Measurements from ENCODE around the gene WDR86.

WDR86 gene

DNA sequence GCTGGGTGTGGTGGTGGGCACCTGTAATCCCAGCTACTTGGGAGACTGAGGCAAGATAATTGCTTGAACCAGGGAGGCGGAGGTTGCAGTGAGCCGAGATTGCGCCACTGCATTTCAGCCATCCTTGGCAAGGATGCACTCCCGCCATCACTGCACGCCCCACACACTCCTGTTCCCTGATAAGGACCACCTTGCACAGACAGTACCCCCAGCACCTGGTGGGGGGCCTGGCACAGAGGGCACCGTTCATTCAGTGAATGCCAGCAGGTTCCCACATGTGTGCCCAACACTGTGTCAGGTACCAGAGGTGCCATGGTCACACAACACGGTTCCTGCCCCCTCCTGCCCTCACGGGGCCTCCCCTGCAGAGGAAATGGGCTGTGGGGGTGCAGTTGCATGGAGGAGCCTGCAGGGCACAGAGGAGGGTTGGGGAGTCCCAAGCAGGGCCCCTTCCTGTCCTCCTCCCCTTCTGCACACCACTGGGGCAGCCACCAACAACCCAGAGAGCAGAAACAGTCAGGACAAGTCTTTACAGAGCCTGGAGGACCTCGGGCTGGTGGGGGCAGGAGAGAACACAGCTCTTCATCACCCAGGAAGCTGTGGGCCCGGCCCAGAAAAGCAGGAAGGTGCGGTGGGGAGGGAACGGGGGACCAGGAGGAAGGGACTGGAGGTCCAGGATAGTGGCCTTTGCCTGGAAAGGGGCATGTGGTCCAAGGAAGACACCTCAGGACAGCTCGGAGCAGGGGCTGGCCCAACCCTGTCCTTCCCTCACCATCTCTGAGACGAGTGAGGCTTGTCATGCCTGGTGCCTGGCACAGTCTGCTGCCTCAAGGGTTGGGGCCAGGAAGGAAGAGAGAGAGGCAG, 23.1 kb upstream of the WDR86 start:
- TF ChIP-seq, protein P1, sequence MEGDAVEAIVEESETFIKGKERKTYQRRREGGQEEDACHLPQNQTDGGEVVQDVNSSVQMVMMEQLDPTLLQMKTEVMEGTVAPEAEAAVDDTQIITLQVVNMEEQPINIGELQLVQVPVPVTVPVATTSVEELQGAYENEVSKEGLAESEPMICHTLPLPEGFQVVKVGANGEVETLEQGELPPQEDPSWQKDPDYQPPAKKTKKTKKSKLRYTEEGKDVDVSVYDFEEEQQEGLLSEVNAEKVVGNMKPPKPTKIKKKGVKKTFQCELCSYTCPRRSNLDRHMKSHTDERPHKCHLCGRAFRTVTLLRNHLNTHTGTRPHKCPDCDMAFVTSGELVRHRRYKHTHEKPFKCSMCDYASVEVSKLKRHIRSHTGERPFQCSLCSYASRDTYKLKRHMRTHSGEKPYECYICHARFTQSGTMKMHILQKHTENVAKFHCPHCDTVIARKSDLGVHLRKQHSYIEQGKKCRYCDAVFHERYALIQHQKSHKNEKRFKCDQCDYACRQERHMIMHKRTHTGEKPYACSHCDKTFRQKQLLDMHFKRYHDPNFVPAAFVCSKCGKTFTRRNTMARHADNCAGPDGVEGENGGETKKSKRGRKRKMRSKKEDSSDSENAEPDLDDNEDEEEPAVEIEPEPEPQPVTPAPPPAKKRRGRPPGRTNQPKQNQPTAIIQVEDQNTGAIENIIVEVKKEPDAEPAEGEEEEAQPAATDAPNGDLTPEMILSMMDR (IDR thresholded peaks at IDR 0.05; ENCODE audit: control extremely low read depth, extremely low read depth, low read depth, missing control alignments): no peak
- ChIA-PET POLR2A (no interaction called here), CTCF (interaction anchor here (1.5 kb wide), 2 partner anchors 15 to 26 kb away, joined by 3 to 6 read pairs; no protein-coding TSS in a partner anchor)
- peak; percentile 71 for DNase-seq (ENCODE audit: extremely low spot score)

DNA sequence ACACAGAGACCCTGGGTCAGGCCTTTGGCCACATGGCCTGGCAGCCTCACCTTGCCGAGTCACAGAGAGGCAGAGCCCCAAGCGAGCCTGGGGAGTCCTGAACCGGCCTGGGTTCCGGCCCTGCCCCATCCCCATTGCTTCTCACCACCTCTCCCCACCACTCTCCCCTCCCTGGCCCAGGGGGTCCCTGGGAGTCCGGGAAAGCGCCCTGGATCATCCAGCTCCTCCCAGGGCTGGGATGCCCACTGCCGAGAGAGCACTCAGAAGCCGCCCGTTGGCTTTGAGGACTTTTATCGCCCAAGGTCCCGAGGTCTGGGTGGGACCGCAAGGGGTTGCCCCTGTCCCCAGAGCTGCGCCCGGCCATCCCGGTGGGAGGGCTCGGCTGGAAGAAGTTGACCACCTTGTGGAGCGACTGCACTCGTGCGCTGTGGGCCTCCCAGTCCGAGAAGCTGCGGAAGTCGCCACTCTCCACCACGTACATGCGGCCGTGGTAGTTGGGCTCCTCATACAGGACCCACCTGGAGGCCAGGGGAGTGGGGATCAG, 22.0 kb upstream of the WDR86 start:
- no peak for DNase-seq (ENCODE audit: extremely low spot score)
- ChIA-PET CTCF (interaction anchor here (1.5 kb wide), 2 partner anchors 16 to 25 kb away, joined by 3 to 6 read pairs; no protein-coding TSS in a partner anchor), POLR2A (no interaction called here)
- TF ChIP-seq, protein P1 (IDR thresholded peaks at IDR 0.05; ENCODE audit: control extremely low read depth, extremely low read depth, low read depth, missing control alignments): no peak

DNA sequence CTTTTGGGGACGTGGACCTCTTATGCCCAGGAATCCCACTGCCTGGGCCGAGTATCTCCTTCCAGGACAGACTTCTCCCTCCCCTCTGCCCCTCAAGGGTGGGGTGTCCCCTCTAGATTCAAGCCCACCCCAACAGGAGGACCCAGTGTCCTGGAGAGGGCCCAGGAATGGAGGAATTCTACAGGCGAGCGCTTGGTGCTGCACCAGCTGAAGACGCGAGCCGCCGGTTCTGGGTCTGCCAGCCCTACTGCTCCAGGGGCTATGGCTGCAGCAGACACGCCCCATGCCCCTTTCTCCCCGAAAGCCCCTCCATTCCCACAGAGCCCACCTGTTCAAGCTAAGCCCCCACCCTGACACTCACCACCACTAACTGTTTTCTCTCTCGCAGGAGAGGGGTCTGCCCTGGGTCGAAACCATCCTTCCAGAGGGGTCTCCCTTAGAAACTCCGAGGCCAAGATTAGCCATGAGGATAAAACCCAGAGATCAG, 21.5 kb upstream of the WDR86 start:
- ChIA-PET CTCF (interaction anchor here (1.7 kb wide), 1 partner anchor 17 kb away, joined by 10 read pairs; no protein-coding TSS in a partner anchor), POLR2A (no interaction called here)
- no peak for DNase-seq (ENCODE audit: extremely low spot score)
- TF ChIP-seq, protein P1 (IDR thresholded peaks at IDR 0.05; ENCODE audit: control extremely low read depth, extremely low read depth, low read depth, missing control alignments): no peak

DNA sequence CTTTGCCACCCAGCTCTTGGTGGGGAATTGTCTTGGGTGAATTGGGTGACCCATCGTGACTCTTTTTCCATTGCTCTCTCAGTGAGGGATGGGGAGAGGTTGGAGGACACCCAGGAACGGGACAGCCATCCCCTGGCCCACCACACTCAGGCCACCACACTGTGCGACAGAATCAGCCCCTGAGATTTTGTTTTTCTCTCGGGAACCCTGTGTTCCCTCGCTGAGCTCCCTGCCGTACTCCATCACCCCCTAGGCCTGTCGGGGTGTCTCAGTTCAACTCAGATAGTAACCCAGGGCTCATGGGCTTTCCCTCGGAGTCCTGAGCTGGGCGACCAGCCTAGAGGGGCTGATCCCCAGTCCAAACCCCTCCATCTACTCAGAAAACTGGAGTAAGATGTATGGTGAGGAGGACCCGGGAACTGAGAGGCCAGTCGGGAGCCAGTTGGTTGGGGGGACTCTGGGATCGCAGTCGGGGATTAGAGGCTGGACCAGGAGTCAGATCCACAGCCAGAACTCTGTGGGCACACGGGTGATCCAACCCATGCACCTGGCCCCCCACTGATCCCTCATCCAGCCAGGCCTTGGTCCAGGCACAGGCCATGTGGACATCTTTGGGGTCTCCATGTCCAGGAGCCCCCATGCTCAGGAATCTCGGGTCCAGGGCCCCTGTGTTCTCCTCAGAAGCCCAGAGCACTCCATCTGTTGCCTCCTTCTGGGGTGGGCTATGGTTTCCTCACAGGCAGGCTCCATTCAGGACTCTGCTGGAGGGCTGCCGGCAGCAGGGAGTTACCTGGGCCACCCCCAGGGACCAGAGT, 20.8 kb upstream of the WDR86 start:
- TF ChIP-seq, protein P1 (IDR thresholded peaks at IDR 0.05; ENCODE audit: control extremely low read depth, extremely low read depth, low read depth, missing control alignments): no peak
- DNase-seq (ENCODE audit: extremely low spot score): no peak
- ChIA-PET POLR2A (no interaction called here), CTCF (interaction anchor here (1.7 kb wide), 1 partner anchor 17 kb away, joined by 10 read pairs; no protein-coding TSS in a partner anchor)

DNA sequence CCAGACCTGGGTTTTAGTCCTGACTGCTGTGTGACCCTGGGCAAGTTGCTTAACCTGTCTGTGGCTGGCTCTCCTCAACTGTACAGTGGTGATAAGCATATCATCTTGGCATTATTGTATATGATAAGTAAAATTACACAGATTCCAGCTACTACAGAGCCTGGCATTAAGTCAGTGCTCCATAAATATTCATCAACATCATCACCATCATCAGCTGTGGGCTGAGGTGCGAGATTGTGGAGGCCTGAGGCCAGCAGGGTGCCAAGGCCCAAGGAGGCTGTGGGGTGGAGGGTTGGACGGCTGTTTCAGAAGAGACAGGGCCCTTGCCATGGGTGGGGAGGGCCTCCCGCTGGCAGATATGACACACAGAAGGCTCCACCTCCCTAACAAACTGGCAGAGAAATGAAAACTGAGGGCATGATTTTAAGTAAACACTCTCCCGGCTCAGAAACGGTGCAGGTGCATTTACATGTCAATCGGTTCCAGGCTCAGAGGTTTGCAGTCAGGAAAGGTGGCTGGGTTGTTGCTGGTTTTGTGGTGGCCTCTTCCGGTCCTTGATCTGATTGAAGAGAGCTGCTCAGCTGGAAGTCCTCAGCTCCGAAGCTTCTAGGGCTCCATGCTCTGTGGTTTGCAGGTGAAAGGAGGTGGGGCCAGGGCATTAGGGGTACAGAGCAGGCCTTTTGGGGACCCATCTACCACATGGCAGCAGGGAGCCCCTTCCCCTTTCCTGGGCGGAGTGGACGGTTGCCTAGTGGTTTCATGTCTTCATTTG, 19.9 kb upstream of the WDR86 start:
- ChIA-PET POLR2A (no interaction called here), CTCF (interaction anchor here (0.6 to 1.7 kb wide), 2 partner anchors 18 to 212 kb away, joined by 3 to 10 read pairs; no protein-coding TSS in a partner anchor)
- TF ChIP-seq, protein P1 (IDR thresholded peaks at IDR 0.05; ENCODE audit: control extremely low read depth, extremely low read depth, low read depth, missing control alignments): no peak
- DNase-seq (ENCODE audit: extremely low spot score): peak; percentile 60

All from GM10248 (cell line).